ENCODE data around the gene R3HDM4.

R3HDM4 gene

GRCh38 chr19:918481-919198 lies 5.6 kb upstream of the R3HDM4 start:
- in situ Hi-C loops (cut with MboI; ENCODE audit: low pct_unique_long_range_greater_than_20kb, low sequenced_read_pairs), result no loop called here
- DNase-seq, result no peak

- in situ Hi-C loops (cut with MboI; ENCODE audit: low pct_unique_long_range_greater_than_20kb, low sequenced_read_pairs), result no loop called here
- no peak for DNase-seq
Observed at GRCh38 chr19:918152-918437, 5.1 kb upstream of the R3HDM4 start.

- in situ Hi-C loops (cut with MboI; ENCODE audit: low pct_unique_long_range_greater_than_20kb, low sequenced_read_pairs), result no loop called here
- DNase-seq, result peak; percentile 82
Observed at GRCh38 chr19:917323-918151, 4.5 kb upstream of the R3HDM4 start, which contains the start of gene KISS1R. Gene KISS1R (plus strand): TSS chr19:917333. CDS start chr19:917503, 170 bp downstream.

- DNase-seq, result peak; percentile 39
- in situ Hi-C loops (cut with MboI; ENCODE audit: low pct_unique_long_range_greater_than_20kb, low sequenced_read_pairs), result no loop called here
Observed at GRCh38 chr19:916645-917322, 3.8 kb upstream of the R3HDM4 start.

- no peak for DNase-seq
- in situ Hi-C loops (cut with MboI; ENCODE audit: low pct_unique_long_range_greater_than_20kb, low sequenced_read_pairs), result no loop called here
Observed at GRCh38 chr19:912181-913079, 589 bp downstream of the R3HDM4 start.

GRCh38 chr19:911197-912033 lies 1.6 kb downstream of the R3HDM4 start:
- in situ Hi-C loops (cut with MboI; ENCODE audit: low pct_unique_long_range_greater_than_20kb, low sequenced_read_pairs), result no loop called here
- no peak for DNase-seq

- DNase-seq, result no peak
- in situ Hi-C loops (cut with MboI; ENCODE audit: low pct_unique_long_range_greater_than_20kb, low sequenced_read_pairs), result no loop called here
Observed at GRCh38 chr19:907183-907853, 5.7 kb downstream of the R3HDM4 start.

GRCh38 chr19:906480-906879 lies 6.5 kb downstream of the R3HDM4 start:
- no peak for DNase-seq
- in situ Hi-C loops (cut with MboI; ENCODE audit: low pct_unique_long_range_greater_than_20kb, low sequenced_read_pairs), result no loop called here

GRCh38 chr19:904545-904944 lies 8.5 kb downstream of the R3HDM4 start:
- in situ Hi-C loops (cut with MboI; ENCODE audit: low pct_unique_long_range_greater_than_20kb, low sequenced_read_pairs), result no loop called here
- no peak for DNase-seq

GRCh38 chr19:903266-903797 lies 9.7 kb downstream of the R3HDM4 start:
- no peak for DNase-seq
- in situ Hi-C loops (cut with MboI; ENCODE audit: low pct_unique_long_range_greater_than_20kb, low sequenced_read_pairs), result no loop called here

- in situ Hi-C loops (cut with MboI; ENCODE audit: low pct_unique_long_range_greater_than_20kb, low sequenced_read_pairs), result no loop called here
- no peak for DNase-seq
Observed at GRCh38 chr19:902446-903226, 10.4 kb downstream of the R3HDM4 start.

GRCh38 chr19:902093-902370 lies 11.0 kb downstream of the R3HDM4 start:
- DNase-seq, result no peak
- in situ Hi-C loops (cut with MboI; ENCODE audit: low pct_unique_long_range_greater_than_20kb, low sequenced_read_pairs), result no loop called here

- in situ Hi-C loops (cut with MboI; ENCODE audit: low pct_unique_long_range_greater_than_20kb, low sequenced_read_pairs), result no loop called here
Observed at GRCh38 chr19:901216-902092, 11.6 kb downstream of the R3HDM4 start.

GRCh38 chr19:900302-901111 lies 12.5 kb downstream of the R3HDM4 start:
- in situ Hi-C loops (cut with MboI; ENCODE audit: low pct_unique_long_range_greater_than_20kb, low sequenced_read_pairs), result no loop called here
- no peak for DNase-seq

More at GRCh38 chr19:901216-902092, 11.6 kb downstream of the R3HDM4 start:
- DNase-seq, result no peak

- DNase-seq, result no peak
- in situ Hi-C loops (cut with MboI; ENCODE audit: low pct_unique_long_range_greater_than_20kb, low sequenced_read_pairs), result no loop called here
Observed at GRCh38 chr19:900043-900301, 13.0 kb downstream of the R3HDM4 start.
